Measurements from ENCODE around the gene ENTPD1. TPM values are rescaled to one million over a fixed set of nuclear protein-coding genes. Genes with fewer than 3 reads are reported as not detected.

Gene ENTPD1
- total RNA-seq, 1 donor from 2014 or later = 34.5 TPM

DNA sequence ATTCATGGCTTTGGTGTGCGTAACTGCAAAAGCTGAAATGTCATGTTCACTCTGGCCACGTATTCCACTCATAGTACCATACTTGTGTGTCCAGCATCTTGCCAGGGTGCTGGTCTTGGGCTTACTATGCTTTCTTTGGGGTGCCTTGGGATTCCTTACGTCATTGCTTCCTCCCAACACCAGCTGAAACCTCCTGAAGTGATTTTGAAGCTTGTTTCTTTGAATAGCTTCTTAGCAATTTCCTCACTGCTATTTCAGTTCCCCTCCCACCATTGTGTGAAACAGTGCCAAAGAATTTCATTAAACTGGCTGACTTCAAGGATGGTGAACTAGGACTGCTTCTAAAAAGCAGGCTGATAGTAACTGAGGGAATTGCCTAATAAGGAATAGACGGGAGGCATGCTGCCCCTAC, 36.9 kb downstream of the ENTPD1 start:
- Histone ChIP-seq H3K36me3 (no peaks in the 10 kb centered on the region), H3K27me3 (ENCODE audit: low read depth) (no peaks in the 10 kb centered on the region), H3K4me1 (peaks cover 44% of the 10 kb centered on the region), H3K9me3 (no peaks in the 10 kb centered on the region), H3K4me3 (no peak overlapping the region), H3K27ac (peak overlapping the region; percentile 66)
- peak; percentile 73 to 74 for ATAC-seq
- DNase-seq = no peak
- intact Hi-C loops (cut with DNase I) = no loop called here
- no peak for TF ChIP-seq CTCF (IDR thresholded peaks at IDR 0.05)

DNA sequence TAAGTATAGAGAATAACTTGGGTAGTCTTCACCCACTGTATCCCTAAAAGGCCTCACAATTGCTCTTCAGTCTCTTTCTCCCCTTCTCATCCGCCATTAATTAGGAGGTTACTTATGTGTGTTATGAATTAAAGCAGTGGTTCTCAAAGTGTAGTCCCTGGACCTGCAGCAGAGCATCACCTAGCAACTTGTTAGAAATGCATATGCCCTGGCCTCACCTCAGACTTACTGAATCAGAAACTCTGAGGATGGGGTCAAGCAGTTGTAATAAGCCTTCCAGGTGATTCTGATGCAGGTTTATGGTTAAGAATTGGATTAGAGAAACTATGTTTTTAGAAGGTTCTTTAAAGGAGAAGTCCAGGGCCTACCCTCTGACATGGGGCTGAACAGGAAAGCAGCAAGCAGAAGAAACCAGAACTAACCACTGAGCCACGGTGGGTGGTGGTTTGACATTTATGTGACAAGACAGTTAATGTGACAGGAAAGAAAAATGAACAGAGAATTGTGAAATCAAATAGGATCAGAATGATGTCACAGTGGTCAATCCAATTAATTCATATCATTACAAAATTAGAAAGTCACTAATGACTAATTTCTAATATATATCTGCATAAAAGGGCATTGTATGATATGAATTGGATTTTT, 37.6 kb downstream of the ENTPD1 start:
- Histone ChIP-seq H3K4me1 (peaks cover 44% of the 10 kb centered on the region), H3K27me3 (ENCODE audit: low read depth) (no peaks in the 10 kb centered on the region), H3K9me3 (no peaks in the 10 kb centered on the region), H3K27ac (peak overlapping the region; percentile 66), H3K4me3 (no peak overlapping the region), H3K36me3 (no peaks in the 10 kb centered on the region)
- no peak for TF ChIP-seq CTCF (IDR thresholded peaks at IDR 0.05)
- DNase-seq = peak; percentile 60
- intact Hi-C loops (cut with DNase I) = no loop called here
- peak; percentile 80 to 85 for ATAC-seq

GRCh38 chr10:95794195-95794594, 38.2 kb downstream of the ENTPD1 start:
- Histone ChIP-seq H3K27ac (peak overlapping the region; percentile 25), H3K9me3 (no peaks in the 10 kb centered on the region), H3K27me3 (ENCODE audit: low read depth) (no peaks in the 10 kb centered on the region), H3K36me3 (no peaks in the 10 kb centered on the region), H3K4me1 (peaks cover 44% of the 10 kb centered on the region), H3K4me3 (no peak overlapping the region)
- no peak for TF ChIP-seq CTCF (IDR thresholded peaks at IDR 0.05)
- ATAC-seq (no peak), DNase-seq (no peak)
- intact Hi-C loops (cut with DNase I) = no loop called here

- TF ChIP-seq CTCF (IDR thresholded peaks at IDR 0.05) = no peak
- Histone ChIP-seq H3K9me3 (no peaks in the 10 kb centered on the region), H3K36me3 (no peaks in the 10 kb centered on the region), H3K4me3 (no peak overlapping the region), H3K27me3 (ENCODE audit: low read depth) (no peaks in the 10 kb centered on the region), H3K27ac (no peak overlapping the region), H3K4me1 (peaks cover 44% of the 10 kb centered on the region)
- ATAC-seq (no peak), DNase-seq (no peak)
- intact Hi-C loops (cut with DNase I) = no loop called here
Measured at GRCh38 chr10:95795602-95796001, 39.6 kb downstream of the ENTPD1 start.

DNA sequence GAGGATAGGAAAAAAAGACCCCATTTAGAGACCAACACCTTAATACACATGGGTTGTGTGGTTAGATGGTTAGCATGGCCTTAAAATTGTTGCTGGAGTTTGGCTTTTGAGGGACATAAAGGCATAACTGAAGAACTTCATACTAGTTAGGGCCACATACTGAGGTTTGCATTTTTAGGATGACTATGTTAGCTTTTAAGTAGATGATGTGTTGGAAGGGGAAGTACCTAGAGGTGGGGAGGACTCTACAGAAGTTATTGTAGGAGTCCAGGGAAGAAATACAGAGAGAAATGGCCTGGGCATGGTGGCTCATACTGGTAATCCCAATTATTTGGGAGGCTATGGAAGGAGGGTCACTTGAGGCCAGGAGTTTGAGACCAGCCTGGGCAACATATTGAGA, 40.5 kb downstream of the ENTPD1 start:
- DNase-seq (no peak), ATAC-seq (no peak)
- no peaks in the 10 kb centered on the region for H3K9me3 ChIP-seq
- no peaks in the 10 kb centered on the region for H3K27me3 ChIP-seq (ENCODE audit: low read depth)
- peaks cover 41% of the 10 kb centered on the region for H3K4me1 ChIP-seq
- intact Hi-C loops (cut with DNase I) = no loop called here
- no peaks in the 10 kb centered on the region for H3K36me3 ChIP-seq
- TF ChIP-seq CTCF (IDR thresholded peaks at IDR 0.05) = no peak
- H3K4me3 ChIP-seq = no peak overlapping the region
- H3K27ac ChIP-seq = no peak overlapping the region
